Kidney epithelial cell (primary cell): ENCODE results near the gene PRMT5. TPM values are rescaled to one million over a fixed set of nuclear protein-coding genes. Genes with fewer than 3 reads are reported as not detected.

Experiments used
- DNase-seq: peaks from one replicate; pipeline ENCODE4 v3.0.0-alpha.2; 2010; ENCODE audit warnings: low read depth
- H3K27me3 ChIP-seq: 2 replicates; pipeline ENCODE4 v1.6.0; 2011; ENCODE audit warnings: low read length; ENCODE audit not compliant: control insufficient read depth, insufficient read depth
- H3K36me3 ChIP-seq: 2 replicates; pipeline ENCODE4 v1.5.1; 2011; ENCODE audit warnings: low read length; ENCODE audit not compliant: control insufficient read depth, insufficient read depth
- H3K4me3 ChIP-seq: 2 replicates; pipeline ENCODE4 v1.5.1; 2011; ENCODE audit warnings: low read depth, mild to moderate bottlenecking, control low read depth, low read length
- CTCF ChIP-seq: IDR thresholded peaks from 2 replicates; pipeline ENCODE4 v1.5.1; 2011; ENCODE audit warnings: mild to moderate bottlenecking, moderate library complexity, low read length, control low read depth, inconsistent platforms; ENCODE audit not compliant: insufficient read depth, poor library complexity, severe bottlenecking
- total RNA-seq: library from RNA; depleted of rRNA; stranded (reverse); fragments of >200 nt; gene quantifications from 2 replicates; pipeline ENCODE4 v1.2.3, GENCODE V29; 2015

PRMT5 gene
- total RNA-seq, 1 donor from 2014 or later: 94.0 TPM

DNA sequence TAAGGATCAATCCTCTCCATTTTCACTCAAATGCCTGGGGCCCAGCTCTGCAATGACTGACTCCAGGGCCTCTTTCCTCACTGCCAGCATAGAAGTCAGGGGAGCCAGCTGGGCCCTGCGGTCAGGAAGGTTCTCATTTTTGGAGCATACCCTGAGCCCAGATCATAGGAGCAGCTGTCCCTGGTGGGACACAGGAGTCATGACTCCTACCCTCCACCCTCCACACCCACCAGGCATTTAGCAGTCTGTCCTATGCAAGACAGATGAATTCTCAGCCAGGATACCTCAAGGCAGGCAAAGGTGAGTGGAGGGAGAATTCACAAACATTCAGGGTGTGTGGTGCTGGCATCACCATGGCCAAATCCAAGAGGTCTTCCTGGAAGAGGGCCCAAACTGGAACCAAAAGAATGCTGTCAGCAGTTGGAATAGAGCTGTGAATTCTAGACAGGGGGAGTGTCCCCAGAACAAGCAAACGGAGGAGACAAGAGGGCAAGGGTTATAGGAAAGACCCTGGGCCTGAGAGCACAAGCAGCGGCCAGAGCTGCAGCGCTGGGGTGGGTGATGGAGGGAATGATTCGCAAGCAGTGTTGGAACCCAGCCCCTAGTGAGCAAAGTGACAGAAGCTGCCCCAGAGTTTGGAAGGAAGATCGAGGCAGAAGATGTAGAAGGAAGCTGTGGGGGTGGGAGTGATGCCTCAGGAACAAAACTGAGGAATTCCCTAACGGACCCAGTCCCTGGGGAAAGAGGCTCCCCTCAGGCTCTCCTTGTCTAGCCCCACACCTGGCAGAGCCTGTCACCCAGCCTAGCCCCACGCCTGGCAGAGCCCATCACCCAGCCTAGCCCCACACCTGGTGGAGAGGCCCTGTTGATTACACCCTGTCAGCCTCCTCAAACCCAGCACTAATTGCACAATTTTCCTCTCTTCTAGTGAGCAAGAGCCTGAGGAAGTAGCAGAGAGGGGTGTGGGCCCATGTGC is 50.6 kb downstream of the PRMT5 start:
- no peak for DNase-seq
- Histone ChIP-seq H3K4me3 (no peak overlapping the region), H3K27me3 (no peaks in the 10 kb centered on the region), H3K36me3 (peaks cover 9% of the 10 kb centered on the region)
- no peak for TF ChIP-seq CTCF

DNA sequence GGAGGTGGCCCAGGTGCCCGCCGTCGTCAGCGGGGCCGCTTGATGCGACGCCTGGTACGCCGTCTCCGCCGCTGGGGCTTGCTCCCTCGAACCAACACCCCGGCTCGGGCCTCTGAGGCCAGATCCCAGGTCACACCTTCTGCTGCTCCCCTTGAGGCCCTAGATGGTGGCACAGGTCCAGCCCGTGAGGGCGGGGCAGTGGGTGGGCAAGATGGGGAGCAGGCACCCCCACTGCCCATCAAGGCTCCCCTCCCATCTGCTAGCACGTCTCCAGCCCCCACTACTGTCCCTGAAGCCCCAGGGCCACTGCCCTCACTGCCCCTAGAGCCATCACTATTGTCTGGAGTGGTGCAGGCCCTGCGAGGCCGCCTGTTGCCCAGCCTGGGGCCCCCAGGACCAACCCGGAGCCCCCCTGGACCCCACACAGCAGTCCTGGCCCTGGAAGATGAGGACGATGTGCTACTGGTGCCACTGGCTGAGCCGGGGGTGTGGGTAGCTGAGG is 52.1 kb downstream of the PRMT5 start:
- no peak for DNase-seq
- no peak for TF ChIP-seq CTCF
- no peak overlapping the region for H3K4me3 ChIP-seq
- H3K27me3 ChIP-seq: no peaks in the 10 kb centered on the region
- H3K36me3 ChIP-seq: peaks cover 9% of the 10 kb centered on the region

GRCh38 chr14:22875748-22876319 is 53.3 kb downstream of the PRMT5 start:
- no peaks in the 10 kb centered on the region for H3K27me3 ChIP-seq
- no peak for TF ChIP-seq CTCF
- no peak overlapping the region for H3K4me3 ChIP-seq
- DNase-seq: no peak
- H3K36me3 ChIP-seq: peaks cover 9% of the 10 kb centered on the region

GRCh38 chr14:22875003-22875747 is 54.0 kb downstream of the PRMT5 start:
- peaks cover 9% of the 10 kb centered on the region for H3K36me3 ChIP-seq
- no peaks in the 10 kb centered on the region for H3K27me3 ChIP-seq
- TF ChIP-seq CTCF: no peak
- H3K4me3 ChIP-seq: no peak overlapping the region
- DNase-seq: no peak

- Histone ChIP-seq H3K27me3 (no peaks in the 10 kb centered on the region), H3K4me3 (peak overlapping the region; percentile 92), H3K36me3 (peaks cover 7% of the 10 kb centered on the region)
- no peak for DNase-seq
- TF ChIP-seq CTCF: no peak
Measured at GRCh38 chr14:22872833-22873520, 56.2 kb downstream of the PRMT5 start.
